BLaER1 (cell line): ENCODE results near the gene STAM.

ENCODE experiments used
- H3K27ac ChIP-seq: shearing (Covaris generic); formaldehyde crosslinking; 2 replicates; pipeline ENCODE4 v1.8.1; 2022
- H3K27me3 ChIP-seq: shearing (Covaris generic); formaldehyde crosslinking; 2 replicates; pipeline ENCODE4 v1.8.1; 2022
- H3K36me3 ChIP-seq: shearing (Covaris generic); formaldehyde crosslinking; 2 replicates; pipeline ENCODE4 v1.8.1; 2022
- H3K4me1 ChIP-seq: shearing (Covaris generic); formaldehyde crosslinking; 2 replicates; pipeline ENCODE4 v1.8.1; 2022
- H3K4me2 ChIP-seq: shearing (Covaris generic); formaldehyde crosslinking; 2 replicates; pipeline ENCODE4 v1.8.1; 2022
- H3K4me3 ChIP-seq: shearing (Covaris generic); formaldehyde crosslinking; 2 replicates; pipeline ENCODE4 v1.8.1; 2022
- H3K9ac ChIP-seq: shearing (Covaris generic); formaldehyde crosslinking; 2 replicates; pipeline ENCODE4 v1.8.1; 2022
- H3K9me3 ChIP-seq: shearing (Covaris generic); formaldehyde crosslinking; 2 replicates; pipeline ENCODE4 v1.8.1; 2022
- H4K20me1 ChIP-seq: shearing (Covaris generic); formaldehyde crosslinking; 2 replicates; pipeline ENCODE4 v1.8.1; 2022
- Cebpa-rat ChIP-seq: shearing (Covaris generic); IDR thresholded peaks from 2 replicates; pipeline ENCODE4 v1.8.1; 2022

Gene STAM

DNA sequence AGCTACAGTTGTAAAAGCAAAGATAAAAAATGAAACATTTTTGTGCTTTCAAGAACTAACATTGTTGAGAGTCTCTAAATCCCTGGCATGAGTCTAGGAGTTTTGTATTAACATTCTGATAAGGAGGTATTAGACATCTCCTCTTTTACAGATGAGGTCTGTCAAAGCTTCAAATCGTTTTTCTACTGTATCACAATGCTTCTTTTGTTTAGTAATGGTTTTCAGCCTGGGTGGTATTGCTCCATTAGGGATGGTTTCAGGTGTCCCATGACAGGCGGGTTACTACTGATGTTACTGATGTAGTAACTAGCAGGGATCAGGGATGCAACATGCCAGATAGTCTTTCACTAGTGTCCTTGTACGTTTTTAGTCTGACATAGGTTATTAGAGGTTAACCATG is 27.4 kb downstream of the STAM start:
- H3K27me3 ChIP-seq, result no peaks in the 10 kb centered on the region
- H3K4me1 ChIP-seq, result no peaks in the 10 kb centered on the region
- no peaks in the 10 kb centered on the region; the same call in 1 of the 2 replicates for H3K9me3 ChIP-seq
- TF ChIP-seq Cebpa-rat, result no peak
- H3K27ac ChIP-seq, result no peak overlapping the region
- no peak overlapping the region for H3K4me3 ChIP-seq
- no peak overlapping the region for H3K4me2 ChIP-seq
- H4K20me1 ChIP-seq, result peaks cover 31% of the 10 kb centered on the region; the same call in 1 of the 2 replicates
- no peak overlapping the region for H3K9ac ChIP-seq
- H3K36me3 ChIP-seq, result peaks cover 29% of the 10 kb centered on the region; the same call in 1 of the 2 replicates

DNA sequence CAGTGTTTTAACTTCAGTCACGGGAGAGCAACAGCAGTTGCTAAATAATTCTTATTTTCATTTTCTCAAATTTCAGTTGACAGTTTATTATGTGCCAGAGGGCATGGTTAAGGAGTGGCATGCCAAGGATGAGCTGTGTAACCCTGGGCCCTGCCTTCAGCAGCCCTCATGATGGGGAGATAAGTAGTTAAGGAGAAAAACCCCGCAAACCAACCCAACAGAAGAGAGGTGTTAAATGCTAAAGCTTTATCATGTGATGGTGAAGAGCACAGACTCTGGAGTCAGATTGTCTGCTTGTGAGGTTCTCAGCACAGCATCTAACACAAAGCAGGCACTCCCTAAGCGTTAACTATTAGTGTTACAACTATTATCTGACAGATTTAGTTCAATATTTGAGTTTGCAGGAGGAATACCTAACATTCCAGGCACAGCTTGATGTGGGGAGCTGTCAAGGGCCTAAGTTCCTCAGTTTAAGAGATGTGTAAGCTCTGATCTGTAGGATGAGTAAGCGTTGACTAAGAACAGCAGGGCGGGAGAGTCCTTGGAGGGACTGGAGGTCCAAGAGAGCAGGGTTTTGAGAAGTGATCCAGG is 29.6 kb downstream of the STAM start:
- Histone ChIP-seq H3K9ac (no peak overlapping the region), H3K9me3 (peaks cover 6% of the 10 kb centered on the region; the same call in 1 of the 2 replicates), H3K27ac (no peak overlapping the region), H4K20me1 (peaks cover 20% of the 10 kb centered on the region; the same call in 1 of the 2 replicates), H3K36me3 (peaks cover 22% of the 10 kb centered on the region; the same call in 1 of the 2 replicates), H3K27me3 (no peaks in the 10 kb centered on the region), H3K4me1 (no peaks in the 10 kb centered on the region), H3K4me3 (no peak overlapping the region), H3K4me2 (no peak overlapping the region)
- no peak for TF ChIP-seq Cebpa-rat

DNA sequence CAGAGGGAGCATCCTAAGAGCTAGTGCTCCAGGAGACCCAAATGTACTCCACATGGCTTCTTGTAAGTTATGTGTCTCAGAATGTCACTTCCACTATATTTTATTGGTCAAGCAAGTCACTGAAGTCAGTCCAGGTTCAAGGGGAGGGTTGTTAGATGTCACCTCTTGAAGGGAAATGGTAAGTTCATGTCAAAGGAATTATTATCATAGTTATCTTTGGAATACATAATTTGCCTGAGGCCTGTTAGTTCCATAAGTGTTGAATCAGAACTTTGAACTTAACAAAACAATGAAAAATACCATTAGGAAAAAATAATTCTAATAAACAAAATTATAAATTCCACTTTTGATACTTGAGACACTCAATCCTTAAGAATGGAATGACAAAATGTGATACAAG is 30.6 kb downstream of the STAM start:
- H3K36me3 ChIP-seq, result peaks cover 27% of the 10 kb centered on the region
- H3K27me3 ChIP-seq, result no peaks in the 10 kb centered on the region
- no peaks in the 10 kb centered on the region for H3K4me1 ChIP-seq
- TF ChIP-seq Cebpa-rat, result no peak
- H3K9me3 ChIP-seq, result peaks cover 14% of the 10 kb centered on the region
- no peak overlapping the region for H3K4me2 ChIP-seq
- no peak overlapping the region for H3K9ac ChIP-seq
- H3K27ac ChIP-seq, result no peak overlapping the region
- no peak overlapping the region for H3K4me3 ChIP-seq
- peaks cover 18% of the 10 kb centered on the region; the same call in 1 of the 2 replicates for H4K20me1 ChIP-seq

DNA sequence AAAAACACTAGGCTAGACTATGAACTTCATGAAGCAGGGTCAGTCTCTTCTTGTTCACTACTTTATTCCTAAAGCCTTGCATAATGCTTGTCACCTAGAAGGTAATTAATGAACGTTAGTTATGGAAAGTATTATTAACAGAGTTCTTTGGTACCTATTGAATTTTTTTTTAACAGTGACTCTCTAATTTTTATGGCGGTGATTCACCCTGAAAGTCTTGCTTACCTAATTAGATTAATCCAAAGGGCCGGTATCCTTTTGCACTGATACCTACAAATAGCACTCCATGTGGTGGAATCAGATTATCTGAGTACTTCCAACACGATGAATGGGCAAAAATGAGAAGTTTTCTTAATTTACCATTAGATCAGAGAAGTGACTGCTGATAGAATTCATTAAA is 31.7 kb downstream of the STAM start:
- H3K4me2 ChIP-seq, result no peak overlapping the region
- H4K20me1 ChIP-seq, result peaks cover 18% of the 10 kb centered on the region; the same call in 1 of the 2 replicates
- H3K9ac ChIP-seq, result no peak overlapping the region
- peaks cover 30% of the 10 kb centered on the region for H3K36me3 ChIP-seq
- no peaks in the 10 kb centered on the region for H3K4me1 ChIP-seq
- no peak for TF ChIP-seq Cebpa-rat
- H3K9me3 ChIP-seq, result peaks cover 23% of the 10 kb centered on the region
- H3K27ac ChIP-seq, result no peak overlapping the region
- H3K4me3 ChIP-seq, result no peak overlapping the region
- H3K27me3 ChIP-seq, result no peaks in the 10 kb centered on the region

DNA sequence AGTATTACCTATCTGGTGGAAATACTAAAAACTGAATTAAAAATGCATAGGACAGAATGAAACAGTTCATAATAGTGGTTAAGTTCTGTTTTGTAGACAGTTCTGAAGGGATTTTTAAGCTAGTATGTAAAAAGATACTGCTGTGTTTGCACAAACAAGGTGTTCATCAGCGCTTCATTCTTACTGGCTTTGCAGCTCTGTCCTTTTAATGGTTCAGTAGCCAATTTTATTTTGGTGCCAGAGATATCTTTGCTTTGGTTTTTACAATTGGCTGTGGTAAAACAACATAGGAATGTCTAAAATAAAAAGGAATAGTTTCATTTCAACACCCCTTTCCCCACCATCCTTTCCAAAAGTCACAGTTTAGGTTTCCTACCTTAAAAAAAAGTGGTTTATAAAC is 33.0 kb downstream of the STAM start:
- H3K27me3 ChIP-seq, result no peaks in the 10 kb centered on the region
- H4K20me1 ChIP-seq, result peaks cover 19% of the 10 kb centered on the region; the same call in 1 of the 2 replicates
- no peak overlapping the region for H3K27ac ChIP-seq
- H3K9ac ChIP-seq, result no peak overlapping the region
- no peak overlapping the region for H3K4me2 ChIP-seq
- H3K4me3 ChIP-seq, result no peak overlapping the region
- TF ChIP-seq Cebpa-rat, result no peak
- peaks cover 33% of the 10 kb centered on the region for H3K36me3 ChIP-seq
- H3K4me1 ChIP-seq, result peaks cover 2% of the 10 kb centered on the region; the same call in 1 of the 2 replicates
- peaks cover 26% of the 10 kb centered on the region for H3K9me3 ChIP-seq

DNA sequence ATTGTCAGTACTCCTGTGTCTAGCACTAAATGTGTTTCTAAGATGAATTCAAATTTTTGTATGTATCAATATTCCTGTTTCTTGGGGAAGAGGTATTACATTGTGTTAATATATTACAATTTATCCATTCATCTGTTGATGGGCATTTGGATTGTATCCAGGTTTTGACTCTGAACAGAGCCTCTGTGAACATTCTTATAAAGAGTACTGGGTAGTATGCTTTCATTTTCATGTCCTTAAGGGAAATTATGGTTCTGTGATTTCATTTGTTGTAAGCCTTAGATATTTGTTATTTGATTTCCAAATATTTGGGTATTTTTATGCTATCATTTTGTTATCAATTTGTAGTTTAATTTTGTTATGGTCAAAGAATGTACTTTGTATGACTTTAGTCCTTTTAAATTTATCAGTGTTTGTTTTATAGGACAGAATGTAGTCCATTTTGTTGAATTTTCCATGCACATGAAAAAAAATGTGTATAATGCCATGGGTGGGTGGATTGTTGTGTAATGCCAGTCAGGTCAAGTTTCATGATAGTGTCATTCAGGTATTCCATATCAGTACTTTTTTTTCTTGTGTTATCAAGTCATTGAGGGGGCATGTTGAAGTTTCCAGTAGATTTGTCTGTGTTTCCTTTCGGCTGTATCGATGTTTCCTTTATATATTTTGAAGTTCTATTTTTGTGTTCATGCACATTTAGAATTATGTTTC is 38.4 kb downstream of the STAM start:
- peaks cover 34% of the 10 kb centered on the region for H3K36me3 ChIP-seq
- H3K27ac ChIP-seq, result no peak overlapping the region
- H3K9me3 ChIP-seq, result peaks cover 35% of the 10 kb centered on the region
- peak overlapping the region; percentile 31 for H3K4me2 ChIP-seq
- peaks cover 13% of the 10 kb centered on the region for H3K4me1 ChIP-seq
- H3K9ac ChIP-seq, result no peak overlapping the region
- peaks cover 5% of the 10 kb centered on the region; the same call in 1 of the 2 replicates for H4K20me1 ChIP-seq
- no peaks in the 10 kb centered on the region for H3K27me3 ChIP-seq
- H3K4me3 ChIP-seq, result no peak overlapping the region
- no peak for TF ChIP-seq Cebpa-rat

DNA sequence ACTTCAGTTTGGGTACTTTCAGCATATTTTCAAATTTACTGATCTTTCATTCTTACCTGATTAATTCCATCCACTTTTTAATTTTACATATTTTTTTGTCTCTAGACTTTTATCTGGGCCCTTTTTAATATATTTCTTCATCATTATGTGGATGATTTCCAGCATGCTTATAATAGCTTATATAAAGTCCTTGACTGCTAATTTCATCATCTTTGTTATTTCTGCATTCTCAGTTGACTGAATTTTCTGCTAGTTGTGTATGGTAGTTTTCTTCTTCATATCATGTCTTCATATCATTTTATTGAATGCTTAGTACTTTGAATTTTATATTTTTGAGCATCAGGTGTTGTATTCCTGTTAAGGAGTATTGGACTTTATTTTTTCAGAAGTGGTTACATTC is 39.6 kb downstream of the STAM start:
- H3K27me3 ChIP-seq, result no peaks in the 10 kb centered on the region
- no peak overlapping the region for H3K9ac ChIP-seq
- TF ChIP-seq Cebpa-rat, result no peak
- H3K9me3 ChIP-seq, result peaks cover 29% of the 10 kb centered on the region
- peaks cover 40% of the 10 kb centered on the region for H3K36me3 ChIP-seq
- no peak overlapping the region for H3K27ac ChIP-seq
- no peak overlapping the region for H3K4me2 ChIP-seq
- H4K20me1 ChIP-seq, result peaks cover 5% of the 10 kb centered on the region; the same call in 1 of the 2 replicates
- peaks cover 13% of the 10 kb centered on the region for H3K4me1 ChIP-seq
- no peak overlapping the region for H3K4me3 ChIP-seq

DNA sequence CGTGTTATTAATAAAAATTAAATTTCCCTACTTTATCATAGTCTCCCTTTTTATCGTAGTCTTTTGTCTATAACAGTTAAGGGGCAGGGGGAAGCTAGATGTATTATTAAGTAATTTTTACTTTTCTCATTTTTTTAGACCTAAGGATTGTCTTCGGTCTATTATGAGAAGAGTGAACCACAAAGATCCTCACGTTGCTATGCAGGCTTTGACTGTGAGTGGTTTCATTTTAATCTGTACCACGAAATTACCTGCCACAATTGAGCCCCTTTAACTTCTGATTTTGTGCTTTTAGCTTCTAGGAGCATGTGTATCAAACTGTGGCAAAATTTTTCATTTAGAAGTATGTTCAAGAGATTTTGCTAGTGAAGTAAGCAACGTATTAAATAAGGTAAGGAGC is 40.6 kb downstream of the STAM start:
- Histone ChIP-seq H3K27ac (no peak overlapping the region), H3K27me3 (no peaks in the 10 kb centered on the region), H3K4me3 (no peak overlapping the region), H3K4me1 (peaks cover 13% of the 10 kb centered on the region), H4K20me1 (peaks cover 5% of the 10 kb centered on the region; the same call in 1 of the 2 replicates), H3K4me2 (no peak overlapping the region), H3K9ac (no peak overlapping the region), H3K9me3 (peaks cover 21% of the 10 kb centered on the region; the same call in 1 of the 2 replicates), H3K36me3 (peaks cover 41% of the 10 kb centered on the region)
- no peak for TF ChIP-seq Cebpa-rat

DNA sequence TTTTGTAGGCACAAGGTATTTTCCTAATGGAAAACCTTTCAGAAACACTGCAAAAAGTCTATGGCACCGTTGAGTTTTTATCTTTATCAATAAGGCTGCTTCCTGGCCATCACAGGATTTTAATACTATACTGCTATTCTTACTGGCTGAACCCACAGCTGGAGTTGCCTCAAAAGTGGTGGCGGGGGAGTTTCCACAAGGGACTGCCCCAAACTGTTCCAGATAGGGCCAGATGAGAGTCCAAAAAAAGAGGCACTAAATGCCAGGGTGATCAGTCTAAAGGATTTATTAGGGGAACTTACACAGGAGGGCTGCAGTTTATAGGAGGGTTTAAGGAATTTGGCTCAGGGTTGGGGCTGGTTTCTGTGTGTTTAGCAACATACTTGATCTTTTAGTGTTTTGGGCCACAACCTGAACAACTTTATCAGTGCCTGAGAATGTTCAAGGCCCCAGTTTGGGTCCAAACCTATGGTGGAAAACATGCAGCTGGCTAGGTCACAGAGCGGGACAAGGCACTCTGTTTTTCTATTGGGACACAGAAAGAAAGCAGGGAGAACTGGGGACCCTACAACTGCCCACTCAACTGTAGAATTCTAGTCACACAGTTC is 41.4 kb downstream of the STAM start:
- H3K27me3 ChIP-seq, result no peaks in the 10 kb centered on the region
- H3K9ac ChIP-seq, result no peak overlapping the region
- H3K27ac ChIP-seq, result no peak overlapping the region

More for the DNA sequence above, 41.4 kb downstream of the STAM start:
- Histone ChIP-seq H3K4me3 (no peak overlapping the region), H3K36me3 (peaks cover 44% of the 10 kb centered on the region), H3K9me3 (peaks cover 15% of the 10 kb centered on the region; the same call in 1 of the 2 replicates), H4K20me1 (peaks cover 5% of the 10 kb centered on the region; the same call in 1 of the 2 replicates), H3K4me2 (no peak overlapping the region), H3K4me1 (peaks cover 13% of the 10 kb centered on the region)
- no peak for TF ChIP-seq Cebpa-rat
